Right lobe of liver (tissue), 4 donors: Measurements from ENCODE around the gene EPHA6.

Experiments used
- POLR2A ChIP-seq: fragments of 450-650 bp; IDR thresholded peaks from one replicate; pipeline ENCODE4 v1.6.1; 2017; ENCODE audit warnings: antibody characterized with exemption, mild to moderate bottlenecking
- TF ChIP-seq, protein P1 (sequence below), 4 donors: fragments of 200-600 bp in 3 of 4; fragments of 450-650 bp in 1 of 4; IDR thresholded peaks; one replicate each; pipeline versions ENCODE4 v1.5.1 to v1.8.0; 2016 to 2022; ENCODE audit warnings: antibody characterized with exemption in 4 of 4, mild to moderate bottlenecking in 2 of 4
- donor health status: DM: no; HTN: no; CAD: no.
- donor health status: DM: no; HTN: no; CAD: no.
- donor health status: DM: no; HTN: yes; CAD: no.

DNA sequence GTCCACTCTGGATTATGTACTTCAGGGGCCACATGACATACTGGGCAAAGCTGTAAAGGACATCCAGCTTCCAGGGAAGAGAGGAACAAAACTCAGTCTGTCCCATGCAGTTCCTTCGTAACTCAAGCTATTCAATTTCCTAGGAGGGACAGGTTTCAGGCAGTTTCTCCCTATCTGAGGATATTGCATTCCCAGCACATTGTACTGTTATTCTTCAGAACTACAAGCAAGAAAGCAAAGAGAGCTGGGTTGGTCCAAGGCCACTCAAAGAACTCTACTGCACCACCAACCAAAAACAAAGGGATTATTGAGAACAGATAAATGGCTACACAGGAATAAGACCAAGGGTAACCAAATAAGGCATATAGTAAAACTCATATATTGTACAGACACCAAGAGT, 832.5 kb downstream of the EPHA6 start:
- TF ChIP-seq, protein P1, sequence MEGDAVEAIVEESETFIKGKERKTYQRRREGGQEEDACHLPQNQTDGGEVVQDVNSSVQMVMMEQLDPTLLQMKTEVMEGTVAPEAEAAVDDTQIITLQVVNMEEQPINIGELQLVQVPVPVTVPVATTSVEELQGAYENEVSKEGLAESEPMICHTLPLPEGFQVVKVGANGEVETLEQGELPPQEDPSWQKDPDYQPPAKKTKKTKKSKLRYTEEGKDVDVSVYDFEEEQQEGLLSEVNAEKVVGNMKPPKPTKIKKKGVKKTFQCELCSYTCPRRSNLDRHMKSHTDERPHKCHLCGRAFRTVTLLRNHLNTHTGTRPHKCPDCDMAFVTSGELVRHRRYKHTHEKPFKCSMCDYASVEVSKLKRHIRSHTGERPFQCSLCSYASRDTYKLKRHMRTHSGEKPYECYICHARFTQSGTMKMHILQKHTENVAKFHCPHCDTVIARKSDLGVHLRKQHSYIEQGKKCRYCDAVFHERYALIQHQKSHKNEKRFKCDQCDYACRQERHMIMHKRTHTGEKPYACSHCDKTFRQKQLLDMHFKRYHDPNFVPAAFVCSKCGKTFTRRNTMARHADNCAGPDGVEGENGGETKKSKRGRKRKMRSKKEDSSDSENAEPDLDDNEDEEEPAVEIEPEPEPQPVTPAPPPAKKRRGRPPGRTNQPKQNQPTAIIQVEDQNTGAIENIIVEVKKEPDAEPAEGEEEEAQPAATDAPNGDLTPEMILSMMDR (IDR thresholded peaks at IDR 0.05), result no peak
- TF ChIP-seq POLR2A, result no peak
